PC-3 (cell line): ENCODE results near the gene UBA6. TPM values are rescaled to one million over a fixed set of nuclear protein-coding genes. Genes with fewer than 3 reads are reported as not detected.

Experiments used
- ATAC-seq: fragments of 200-7000 bp; cut with Tn5 transposase; 2 replicates; pipeline ENCODE4 v1.9.1; 2020; ENCODE audit warnings: mild to moderate bottlenecking, moderate library complexity
- BruUV-seq: library from RNA; stranded (reverse); fragments of 400-500 nt; replicated peaks from 2 replicates; lab custom pipeline; 2021; lab: Mats Ljungman, UMichigan
- CTCF ChIA-PET: fragments of 300-600 bp; sonication (Branson Sonifier 250); formaldehyde crosslinking; loops from one replicate; lab custom pipeline; 2022; ENCODE audit warnings: antibody characterized with exemption; lab: Charles Lee
- POLR2A ChIA-PET: fragments of 300-600 bp; sonication (Branson Sonifier 250); formaldehyde crosslinking; loops from one replicate; lab custom pipeline; 2022; ENCODE audit warnings: antibody characterized with exemption; ENCODE audit not compliant: unreplicated experiment; lab: Charles Lee
- DNase-seq: peaks from one replicate; pipeline ENCODE4 v3.0.0-alpha.2; 2015
- H2AFZ ChIP-seq: fragments of 300-600 bp; sonication (generic); 2 replicates; pipeline ENCODE4 v1.6.0; 2016; ENCODE audit warnings: antibody characterized with exemption, low read length
- H3F3A ChIP-seq: fragments of 300-600 bp; sonication (generic); one replicate; pipeline ENCODE4 v1.6.0; 2017; ENCODE audit warnings: antibody characterized with exemption, low read length, control low read depth, mild to moderate bottlenecking; ENCODE audit not compliant: unreplicated experiment
- H3K27ac ChIP-seq: fragments of 300-600 bp; sonication (generic); 2 replicates; pipeline ENCODE4 v1.5.1; 2016; ENCODE audit warnings: mild to moderate bottlenecking, low read length
- H3K27me3 ChIP-seq: fragments of 300-600 bp; sonication (generic); 2 replicates; pipeline ENCODE4 v1.6.1; 2016; ENCODE audit warnings: low read length, mixed read lengths
- H3K36me3 ChIP-seq: fragments of 300-600 bp; sonication (generic); 2 replicates; pipeline ENCODE4 v1.6.1; 2016; ENCODE audit warnings: low read depth, mixed run types, low read length, mixed read lengths
- H3K4me1 ChIP-seq: fragments of 300-600 bp; sonication (generic); 2 replicates; pipeline ENCODE4 v1.5.1; 2016; ENCODE audit warnings: low read length; ENCODE audit not compliant: insufficient read depth
- H3K4me2 ChIP-seq: fragments of 300-600 bp; sonication (generic); 2 replicates; pipeline ENCODE4 v1.6.0; 2016; ENCODE audit warnings: low read length
- H3K4me3 ChIP-seq: fragments of 300-600 bp; sonication (generic); 2 replicates; pipeline ENCODE4 v1.5.1; 2016; ENCODE audit warnings: mild to moderate bottlenecking, low read length, mixed read lengths
- H3K79me2 ChIP-seq: fragments of 300-600 bp; sonication (generic); 2 replicates; pipeline ENCODE4 v1.6.1; 2017; ENCODE audit warnings: low read length, mixed read lengths
- H3K9ac ChIP-seq: fragments of 300-600 bp; sonication (generic); 2 replicates; pipeline ENCODE4 v1.6.0; 2016; ENCODE audit warnings: mild to moderate bottlenecking, low read length
- H3K9me2 ChIP-seq: fragments of 300-600 bp; sonication (generic); replicated peaks from 2 replicates; pipeline ENCODE4 v1.6.1; 2016; ENCODE audit warnings: mixed run types, low read length, mixed read lengths
- H3K9me3 ChIP-seq: fragments of 300-600 bp; sonication (generic); 2 replicates; pipeline ENCODE4 v1.6.1; 2016; ENCODE audit warnings: low read length, mixed read lengths
- H4K20me1 ChIP-seq: fragments of 300-600 bp; sonication (generic); 2 replicates; pipeline ENCODE4 v1.6.1; 2016; ENCODE audit warnings: low read length, mixed read lengths
- CTCF ChIP-seq: fragments of 300-600 bp; sonication (generic); conservative IDR thresholded peaks from 2 replicates; pipeline ENCODE4 v1.5.1; 2017; ENCODE audit warnings: antibody characterized with exemption, low read depth, mild to moderate bottlenecking, low read length
- EZH2 ChIP-seq: fragments of 300-600 bp; sonication (generic); IDR thresholded peaks from one replicate; pipeline ENCODE4 v1.6.1; 2017; ENCODE audit warnings: antibody characterized with exemption, mild to moderate bottlenecking, low read length; ENCODE audit not compliant: unreplicated experiment
- EZH2phosphoT487 ChIP-seq: fragments of 300-600 bp; sonication (generic); IDR thresholded peaks from 2 replicates; pipeline ENCODE4 v1.6.1; 2018; ENCODE audit warnings: mild to moderate bottlenecking, antibody characterized with exemption, low read length, borderline replicate concordance
- intact Hi-C: fragments of 100-400 bp; cut with micrococcal nuclease; formaldehyde crosslinking; loops from 2 replicates; pipeline ENCODE4 v1.9.0; 2023
- total RNA-seq: library from RNA; depleted of rRNA; stranded (reverse); fragments of >200 nt; gene quantifications from 2 replicates; pipeline ENCODE4 v1.2.3, GENCODE V29; 2014

The UBA6 gene
- total RNA-seq, 1 experiment from 2014 or later: 94.6 TPM

GRCh38 chr4:67696061-67696460 is 4.9 kb downstream of the UBA6 start:
- no peak overlapping the region for H3K9ac ChIP-seq
- no peak for ATAC-seq
- H2AFZ ChIP-seq: no peak overlapping the region
- peak overlapping the region; percentile 11; the same call in 1 of the 2 replicates for H3K4me3 ChIP-seq
- no peaks in the 10 kb centered on the region for H3K9me3 ChIP-seq
- peaks cover 86% of the 10 kb centered on the region for H3K79me2 ChIP-seq
- POLR2A ChIA-PET: no interaction called here
- no peaks in the 10 kb centered on the region for H3K27me3 ChIP-seq
- H3K27ac ChIP-seq: peak overlapping the region; percentile 62
- no TSS peak for BruUV-seq
- H3K36me3 ChIP-seq: peaks cover 32% of the 10 kb centered on the region
- CTCF ChIA-PET: no interaction called here
- no peaks in the 10 kb centered on the region for H3F3A ChIP-seq
- H3K4me2 ChIP-seq: peak overlapping the region; percentile 56
- no peaks in the 10 kb centered on the region for H3K9me2 ChIP-seq
- H3K4me1 ChIP-seq: peaks cover 40% of the 10 kb centered on the region
- no peaks in the 10 kb centered on the region for H4K20me1 ChIP-seq
- TF ChIP-seq EZH2phosphoT487: no peak
- no peak for TF ChIP-seq CTCF
- no peak for TF ChIP-seq EZH2
- no peak for DNase-seq
- intact Hi-C loops: no loop called here

- intact Hi-C loops: loop anchor here (2.0 kb wide), 1 partner anchor 146 kb away; no protein-coding TSS in a partner anchor
- no peaks in the 10 kb centered on the region for H3K9me2 ChIP-seq
- H3K9me3 ChIP-seq: no peaks in the 10 kb centered on the region
- ATAC-seq (peak; percentile 92), DNase-seq (peak; percentile 82)
- no peaks in the 10 kb centered on the region for H3F3A ChIP-seq
- peak overlapping the region; percentile 56 for H3K4me2 ChIP-seq
- ChIA-PET CTCF (no interaction called here), POLR2A (interaction anchor here (0.6 kb wide), 1 partner anchor 207 kb away, joined by 4 read pairs; no protein-coding TSS in a partner anchor)
- BruUV-seq: no TSS peak
- H3K79me2 ChIP-seq: peaks cover 88% of the 10 kb centered on the region
- peak overlapping the region; percentile 12; the same call in 1 of the 2 replicates for H3K4me3 ChIP-seq
- H2AFZ ChIP-seq: no peak overlapping the region
- peak overlapping the region; percentile 15; the same call in 1 of the 2 replicates for H3K9ac ChIP-seq
- peaks cover 40% of the 10 kb centered on the region for H3K4me1 ChIP-seq
- H3K27ac ChIP-seq: peak overlapping the region; percentile 62
- H3K36me3 ChIP-seq: peaks cover 42% of the 10 kb centered on the region
- H4K20me1 ChIP-seq: no peaks in the 10 kb centered on the region
- no peak for TF ChIP-seq EZH2
- TF ChIP-seq EZH2phosphoT487: no peak
- H3K27me3 ChIP-seq: no peaks in the 10 kb centered on the region
These were observed 6.3 kb downstream of the UBA6 start for GRCh38 chr4:67694662-67695061.

GRCh38 chr4:67691328-67691727 is 9.6 kb downstream of the UBA6 start:
- ATAC-seq (no peak), DNase-seq (no peak)
- Histone ChIP-seq H3F3A (no peaks in the 10 kb centered on the region), H2AFZ (no peak overlapping the region), H3K9me2 (no peaks in the 10 kb centered on the region), H3K27ac (no peak overlapping the region), H3K79me2 (peaks cover 83% of the 10 kb centered on the region), H4K20me1 (no peaks in the 10 kb centered on the region), H3K4me3 (no peak overlapping the region), H3K4me2 (no peak overlapping the region), H3K9me3 (no peaks in the 10 kb centered on the region), H3K9ac (no peak overlapping the region), H3K36me3 (peaks cover 51% of the 10 kb centered on the region), H3K27me3 (no peaks in the 10 kb centered on the region), H3K4me1 (peaks cover 20% of the 10 kb centered on the region)
- TF ChIP-seq CTCF (no peak), EZH2phosphoT487 (no peak), EZH2 (no peak)
- BruUV-seq: no TSS peak
- intact Hi-C loops: no loop called here
- ChIA-PET POLR2A (no interaction called here), CTCF (no interaction called here)
